ENCODE measurements around the gene HUNK.

HUNK gene

DNA sequence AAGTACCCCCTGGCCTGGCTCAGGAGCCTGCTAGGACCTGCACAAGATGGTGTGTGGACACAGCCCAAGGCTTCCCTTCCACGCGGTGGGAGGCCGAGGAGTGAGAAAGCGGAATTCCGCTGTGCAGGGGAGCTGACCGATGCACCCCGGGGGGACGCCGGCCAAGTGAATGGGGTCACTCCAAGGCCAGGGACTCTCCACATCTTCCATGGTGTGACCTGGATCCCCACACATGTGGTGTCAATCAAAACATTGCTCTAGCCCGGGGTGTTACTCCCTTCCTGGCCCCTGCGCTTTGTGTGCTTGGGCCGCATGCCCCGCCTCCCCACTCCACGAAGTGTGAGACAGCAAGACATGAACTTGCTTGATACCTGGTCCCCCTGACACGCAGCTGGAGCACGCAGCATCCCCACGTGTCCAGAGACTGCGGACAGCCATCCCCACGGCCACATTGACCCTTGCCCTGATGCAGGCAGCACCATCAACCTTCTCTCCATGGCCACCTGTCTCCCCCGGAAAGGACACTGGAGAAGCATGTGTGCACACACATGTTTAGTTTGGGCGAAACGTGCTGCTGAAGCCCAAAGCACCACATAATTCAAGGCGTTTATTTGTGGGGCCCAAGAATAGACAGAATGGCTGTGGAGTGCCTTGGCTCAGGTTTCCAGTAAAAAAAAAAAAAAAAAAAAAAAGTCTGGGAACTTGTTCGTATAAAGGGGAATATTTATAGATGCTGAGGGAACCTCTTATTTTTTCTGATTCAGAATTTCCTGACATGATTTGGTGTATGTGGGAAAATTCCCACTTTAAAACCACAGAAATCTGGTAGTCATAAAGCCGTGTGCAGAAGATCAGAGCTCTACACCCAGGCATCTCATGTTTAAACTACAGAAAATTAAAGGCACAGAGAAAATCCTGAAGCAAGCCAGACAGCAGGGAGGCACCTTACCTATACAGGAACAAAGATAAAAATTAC is 171.7 kb downstream of the HUNK start:
- no peak for DNase-seq

DNA sequence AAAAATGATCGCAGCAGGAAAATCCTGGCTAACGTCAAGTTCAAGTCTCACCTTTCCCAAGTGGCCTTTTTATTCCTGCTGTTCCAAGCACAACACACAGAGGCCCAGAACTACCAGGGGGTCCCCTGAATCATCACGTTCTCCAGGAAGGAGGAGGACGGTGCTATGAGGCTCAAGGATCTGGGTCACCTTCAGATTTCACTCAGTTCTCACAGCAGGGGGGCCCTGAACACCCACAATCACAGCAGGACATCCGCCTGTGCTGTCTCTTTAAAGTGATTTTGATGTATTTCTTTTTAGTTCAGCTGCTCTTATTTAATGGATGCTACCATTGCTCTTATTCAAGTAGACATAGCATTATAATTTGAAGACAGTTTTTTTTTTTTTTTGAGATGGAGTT is 173.4 kb downstream of the HUNK start:
- no peak for DNase-seq

DNA sequence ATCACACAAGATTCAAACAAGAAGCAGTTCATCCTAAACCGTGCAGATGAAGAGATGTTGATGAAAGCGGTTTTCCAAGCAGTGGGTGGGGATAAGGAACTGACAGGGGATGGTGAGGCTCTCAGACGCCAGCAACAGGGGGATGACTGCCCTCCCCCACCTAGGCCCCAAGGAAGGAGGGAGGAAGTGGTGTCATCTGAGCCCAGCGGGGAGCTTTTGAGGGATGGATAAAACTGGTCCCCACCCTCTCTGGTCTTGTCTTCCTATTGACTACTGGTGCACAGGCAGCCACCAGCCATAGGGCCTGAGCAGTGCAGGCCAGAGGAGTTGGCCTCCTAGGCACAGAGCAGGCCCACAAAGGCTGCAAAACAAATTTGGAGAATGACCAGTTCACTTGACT is 175.5 kb downstream of the HUNK start:
- DNase-seq, result no peak
